ENCODE data around the gene AKAP13.

AKAP13 gene

GRCh38 chr15:85718271-85718971 is 338.0 kb downstream of the AKAP13 start:
- DNase-seq: no peak

DNA sequence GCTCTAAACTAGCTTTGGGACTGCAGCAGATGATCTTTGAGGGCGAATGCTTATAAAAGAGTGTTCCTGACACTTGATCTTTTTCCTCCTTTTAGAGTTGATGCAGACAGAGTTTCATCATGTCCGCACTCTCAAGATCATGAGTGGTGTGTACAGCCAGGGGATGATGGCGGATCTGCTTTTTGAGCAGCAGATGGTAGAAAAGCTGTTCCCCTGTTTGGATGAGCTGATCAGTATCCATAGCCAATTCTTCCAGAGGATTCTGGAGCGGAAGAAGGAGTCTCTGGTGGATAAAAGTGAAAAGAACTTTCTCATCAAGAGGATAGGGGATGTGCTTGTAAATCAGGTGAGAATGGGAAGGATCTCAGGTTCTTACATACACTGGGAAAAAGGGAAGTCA is 338.6 kb downstream of the AKAP13 start:
- no peak for DNase-seq

DNA sequence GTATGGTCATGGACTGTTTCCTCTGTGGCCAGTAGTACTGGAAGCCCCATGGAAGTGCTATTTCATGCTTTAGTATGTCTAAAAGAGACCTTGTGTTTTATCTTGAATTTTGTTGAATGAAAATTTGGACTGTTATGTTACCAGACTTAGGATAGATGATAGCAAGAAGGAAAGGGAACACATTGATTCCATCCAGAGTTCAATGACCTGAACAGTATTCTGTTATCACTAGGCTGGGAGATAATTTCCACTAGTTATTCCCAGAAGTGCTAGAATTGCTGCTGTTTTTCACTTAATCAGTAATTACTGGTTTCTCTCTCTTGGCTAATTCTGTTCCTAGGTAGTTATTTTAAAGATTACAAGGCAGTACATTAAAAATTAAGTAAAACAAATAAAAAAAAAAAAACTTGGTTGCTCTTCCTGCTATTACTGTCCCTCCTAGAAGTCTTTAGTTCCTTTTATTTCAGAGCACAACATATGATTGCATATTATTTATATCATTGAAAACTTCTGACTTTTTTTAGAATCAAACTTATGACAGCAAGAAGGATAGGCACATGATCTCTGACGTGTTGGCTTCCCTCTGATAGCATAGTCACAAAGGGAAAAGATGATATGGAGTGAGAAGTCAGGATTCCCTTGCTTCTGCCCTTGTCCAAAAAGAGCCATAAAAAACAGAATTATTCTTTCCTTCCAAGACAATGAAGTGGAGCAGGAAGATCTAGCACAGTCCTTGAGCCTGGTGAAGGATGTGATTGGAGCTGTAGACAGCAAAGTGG is 342.2 kb downstream of the AKAP13 start:
- DNase-seq: no peak

DNA sequence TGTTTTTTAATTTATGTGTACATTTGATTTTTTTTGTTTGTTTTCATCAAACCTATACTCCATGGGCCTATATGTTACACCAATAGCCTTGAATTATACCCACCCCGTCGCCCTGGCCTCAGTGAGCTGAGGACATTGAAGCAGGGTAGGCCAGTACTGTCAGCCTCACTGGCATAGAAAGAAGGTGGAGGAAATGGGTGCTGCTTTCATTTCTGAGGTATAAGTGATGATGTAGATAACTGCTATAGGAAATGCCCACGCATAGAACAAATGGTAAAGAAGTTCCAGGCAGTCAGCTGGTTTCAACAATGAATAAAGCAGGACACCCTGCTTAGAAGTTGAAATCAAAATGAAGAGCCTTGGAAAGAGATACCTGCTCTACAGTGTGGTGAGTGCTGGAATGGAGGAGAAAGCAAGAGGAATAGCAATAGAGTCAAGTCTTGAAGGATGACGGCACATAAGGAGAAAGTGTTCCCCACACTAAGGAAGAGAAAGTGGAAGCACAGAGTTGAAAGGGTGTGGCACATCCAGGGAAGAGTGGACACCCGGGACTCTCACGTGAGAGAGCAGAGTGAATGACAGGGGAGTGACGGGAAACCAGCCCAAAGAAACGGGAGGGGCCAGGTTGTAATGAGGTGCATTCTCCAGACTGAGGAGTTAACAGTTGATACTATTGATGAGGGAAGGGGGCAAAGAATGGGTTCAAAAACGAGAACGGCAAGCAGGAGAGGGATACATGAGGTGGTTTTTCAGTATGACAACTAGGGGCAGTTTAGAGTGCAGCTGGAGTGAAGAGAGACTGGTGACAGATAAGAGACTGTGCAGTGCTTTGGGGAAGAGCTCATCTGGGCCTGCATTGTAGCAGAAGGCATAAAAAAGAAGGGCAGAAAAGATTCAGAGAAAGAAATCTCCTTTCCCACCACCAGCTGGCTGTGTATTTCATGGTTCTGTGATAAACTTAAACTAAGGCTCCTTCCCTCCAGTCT is 343.9 kb downstream of the AKAP13 start:
- no peak for DNase-seq

- no peak for DNase-seq
These were observed 344.6 kb downstream of the AKAP13 start for GRCh38 chr15:85725019-85725418.

- DNase-seq: no peak
These were observed 345.2 kb downstream of the AKAP13 start for GRCh38 chr15:85725564-85725963.

DNA sequence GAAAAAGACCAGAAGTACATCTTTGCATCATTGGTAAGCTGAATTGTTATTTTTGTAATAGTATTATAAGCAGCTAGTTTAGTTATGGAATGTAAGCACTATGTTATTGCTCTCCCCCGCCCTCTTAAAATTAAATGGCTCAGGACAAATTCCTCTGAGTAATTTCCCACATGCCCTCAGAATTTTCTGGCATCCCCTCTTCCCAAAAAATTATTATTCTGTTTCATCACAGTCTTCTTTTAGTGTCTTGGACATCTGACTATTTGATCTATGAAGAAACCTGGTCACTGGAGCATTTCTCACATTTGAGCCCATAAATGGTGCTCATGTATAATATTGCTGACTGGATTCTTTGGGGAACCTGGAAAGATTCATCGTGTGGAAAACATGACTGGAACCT is 346.1 kb downstream of the AKAP13 start:
- no peak for DNase-seq

GRCh38 chr15:85727068-85727467 is 346.7 kb downstream of the AKAP13 start:
- DNase-seq: no peak

GRCh38 chr15:85730001-85730820 is 349.8 kb downstream of the AKAP13 start:
- no peak for DNase-seq

DNA sequence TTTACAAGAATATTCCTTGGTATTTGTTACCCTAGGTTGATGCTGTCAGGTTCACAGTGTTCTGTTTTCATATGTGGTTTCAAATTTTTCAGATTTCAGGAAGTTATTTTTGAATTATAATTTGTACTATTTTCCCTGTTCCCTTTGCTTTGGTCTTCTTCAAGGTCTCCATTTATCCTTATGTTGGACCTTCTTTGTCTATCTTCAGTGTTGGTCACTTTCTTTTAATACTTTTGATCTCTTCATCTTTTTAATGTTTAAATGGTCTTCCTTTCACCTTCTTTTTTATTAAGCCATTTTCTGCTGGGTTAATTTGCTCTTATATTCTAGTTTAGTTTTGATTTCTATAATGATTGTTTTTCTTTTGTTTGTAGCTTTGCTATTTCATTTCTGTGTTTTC is 353.0 kb downstream of the AKAP13 start:
- no peak for DNase-seq

- no peak for DNase-seq
These were observed 356.7 kb downstream of the AKAP13 start for GRCh38 chr15:85737061-85737460.

GRCh38 chr15:85741021-85741421 is 360.6 kb downstream of the AKAP13 start:
- no peak for DNase-seq

GRCh38 chr15:85741662-85742061 is 361.3 kb downstream of the AKAP13 start:
- DNase-seq: no peak

DNA sequence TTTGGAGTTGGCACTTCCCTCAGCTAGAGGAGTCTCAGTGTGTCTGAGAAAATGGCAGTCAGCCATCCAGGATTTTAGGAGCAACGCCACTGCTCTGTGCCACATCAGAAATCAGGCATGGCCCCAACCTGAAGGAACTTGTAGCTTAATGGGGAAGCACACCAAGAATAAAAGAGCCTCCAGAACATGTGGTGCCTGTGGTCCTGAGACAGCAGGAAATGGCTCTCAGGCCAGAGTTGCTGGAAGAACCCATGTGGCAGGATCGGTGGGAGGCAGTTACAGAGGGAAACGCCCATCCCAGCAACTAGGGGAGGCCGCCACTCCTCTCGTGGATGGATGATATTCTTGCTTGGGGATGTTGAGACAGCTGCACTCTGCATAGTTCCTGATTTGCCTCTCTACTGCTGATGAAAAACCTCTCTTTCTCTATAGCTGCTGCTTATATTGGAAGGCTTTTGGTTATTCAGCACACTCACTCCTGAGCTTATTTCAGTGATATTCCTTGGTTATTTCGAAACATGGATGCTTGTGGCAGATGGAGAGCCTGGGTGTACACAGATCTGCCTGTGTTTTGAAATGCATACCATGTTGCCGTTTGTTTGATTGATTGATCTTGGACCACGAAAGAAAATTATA is 361.9 kb downstream of the AKAP13 start:
- DNase-seq: no peak

GRCh38 chr15:85743392-85744055 is 363.1 kb downstream of the AKAP13 start:
- DNase-seq: no peak

DNA sequence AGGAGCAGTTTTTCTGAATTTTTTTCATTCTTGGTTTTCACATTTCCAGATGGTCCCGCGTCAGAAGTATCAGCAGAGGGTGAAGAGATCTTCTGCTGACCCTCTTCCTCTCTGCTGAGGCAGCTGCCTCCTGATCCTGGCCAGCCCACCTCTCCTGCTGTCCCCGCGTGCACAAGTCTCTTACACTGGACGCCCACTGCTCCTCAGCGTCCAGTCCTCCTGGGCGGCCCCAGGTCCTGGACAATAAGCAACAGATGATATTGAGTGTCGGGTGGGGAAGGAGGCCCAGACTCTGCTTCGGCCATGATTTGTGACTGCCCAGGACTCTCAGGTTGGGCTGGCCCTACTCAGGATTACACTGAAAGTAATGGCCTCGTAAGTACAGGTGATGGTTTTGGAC is 364.2 kb downstream of the AKAP13 start:
- no peak for DNase-seq

GRCh38 chr15:85745023-85745422 is 364.6 kb downstream of the AKAP13 start:
- no peak for DNase-seq

- no peak for DNase-seq
These were observed 365.2 kb downstream of the AKAP13 start for GRCh38 chr15:85745525-85746150.

GRCh38 chr15:85746641-85747040 is 366.2 kb downstream of the AKAP13 start:
- no peak for DNase-seq

DNA sequence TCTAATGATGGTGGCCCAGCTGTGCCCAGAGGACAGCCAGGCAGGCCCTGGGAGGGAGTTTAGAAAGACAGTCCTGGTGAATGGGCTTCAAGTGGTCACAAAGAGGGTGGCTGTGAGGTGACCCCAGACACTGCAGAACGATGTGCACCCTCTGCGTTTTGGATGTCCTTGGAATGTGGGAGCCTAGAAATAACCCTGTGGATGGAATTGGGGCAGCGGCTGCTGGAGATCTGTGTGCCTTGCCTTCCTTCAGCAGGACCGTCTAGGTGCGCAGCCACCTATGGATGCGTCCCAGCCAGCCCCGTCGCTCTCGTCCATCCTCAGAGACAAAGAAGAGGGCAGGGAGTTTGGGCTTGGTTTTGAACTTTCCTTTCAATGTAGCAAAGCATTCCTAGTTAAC is 367.8 kb downstream of the AKAP13 start:
- DNase-seq: no peak

DNA sequence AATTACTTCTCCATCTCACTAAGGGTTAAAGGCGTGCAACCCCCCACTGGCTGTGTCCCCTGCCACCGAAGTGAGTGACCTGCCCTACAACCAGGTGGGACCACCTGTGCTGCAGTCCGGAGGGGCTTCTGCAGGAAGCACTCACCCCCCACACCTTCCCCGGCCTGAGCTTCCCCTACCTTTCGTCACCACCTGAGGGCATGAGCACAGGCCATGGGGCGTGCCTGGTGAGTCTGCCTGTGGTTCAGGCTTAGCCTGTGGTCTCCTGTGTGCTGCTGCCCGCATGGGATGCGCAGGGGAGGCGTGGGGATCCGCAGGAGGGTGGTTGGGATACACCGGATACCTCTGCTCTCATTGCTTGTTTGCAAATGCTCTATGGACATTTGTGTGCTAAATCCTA is 368.3 kb downstream of the AKAP13 start:
- no peak for DNase-seq
